HG03135 (cell line): ENCODE measurements around the gene CUL3.
"Not testable (repeated sequence)": the region's sequence is repeated elsewhere in the genome, so short reads cannot be mapped to it uniquely, and the experiment has no call there.

Experiments
- ATAC-seq: cut with Tn5 transposase; IDR thresholded peaks from one replicate; pipeline ENCODE4 v1.9.1; 2021; ENCODE audit warnings: mild to moderate bottlenecking, moderate library complexity; ENCODE audit not compliant: unreplicated experiment

The CUL3 gene

GRCh38 chr2:224583033-224583432, 2.1 kb downstream of the CUL3 start:
- ATAC-seq = not testable (repeated sequence)

DNA sequence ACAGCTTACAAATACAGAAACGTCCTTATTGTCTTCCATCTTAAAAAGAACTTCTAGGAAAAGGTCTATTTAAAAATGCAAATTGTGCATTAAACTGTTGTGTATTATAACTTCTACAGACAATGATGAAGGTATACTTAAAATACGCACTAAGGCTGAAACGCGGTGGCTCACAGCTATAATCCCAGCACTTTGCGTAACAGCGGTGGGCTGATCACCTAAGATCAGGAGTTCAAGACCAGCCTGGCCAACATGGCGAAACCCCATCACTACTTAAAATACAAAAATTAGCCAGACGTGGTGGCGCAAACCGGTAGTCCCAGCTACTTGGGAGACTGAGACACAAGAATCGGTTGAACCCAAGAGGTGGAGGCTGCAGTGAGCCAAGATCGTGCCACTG, 4.9 kb downstream of the CUL3 start:
- ATAC-seq = no peak

- ATAC-seq = no peak
These were observed 5.8 kb downstream of the CUL3 start for GRCh38 chr2:224579411-224579810.

GRCh38 chr2:224577541-224577940, 7.6 kb downstream of the CUL3 start:
- no peak for ATAC-seq

GRCh38 chr2:224576088-224576715, 9.0 kb downstream of the CUL3 start:
- peak; percentile 71 for ATAC-seq

DNA sequence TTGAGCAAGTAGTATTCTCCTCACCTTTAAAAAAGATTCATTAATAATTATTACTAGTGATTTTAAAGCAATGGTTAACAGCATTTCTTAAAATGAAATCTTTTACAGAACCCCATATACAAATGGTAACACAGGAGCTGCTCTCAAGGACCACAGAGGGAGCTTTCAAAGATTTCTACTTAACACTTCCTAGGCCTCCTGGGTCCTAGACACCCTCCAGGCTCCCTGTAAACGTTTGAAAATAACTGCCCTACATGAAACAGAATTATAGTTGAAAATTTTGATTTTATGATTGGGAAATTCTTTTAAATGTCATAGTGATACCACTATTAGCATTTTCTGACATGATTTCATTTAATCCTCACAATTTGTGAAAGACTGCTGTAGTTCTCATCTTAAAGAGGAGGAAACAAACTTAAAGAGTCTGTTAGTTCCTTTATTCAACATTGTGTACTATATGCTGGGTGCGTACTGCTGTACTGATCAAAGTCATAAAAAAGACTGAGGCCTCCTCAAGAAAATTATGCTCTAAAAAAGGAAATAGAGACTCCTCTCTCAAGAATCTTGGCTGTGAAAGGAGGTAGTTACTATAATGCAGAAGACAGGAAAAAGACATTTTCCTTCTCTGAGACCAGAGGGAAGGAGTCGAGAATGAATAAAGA, 10.6 kb downstream of the CUL3 start:
- ATAC-seq = no peak

DNA sequence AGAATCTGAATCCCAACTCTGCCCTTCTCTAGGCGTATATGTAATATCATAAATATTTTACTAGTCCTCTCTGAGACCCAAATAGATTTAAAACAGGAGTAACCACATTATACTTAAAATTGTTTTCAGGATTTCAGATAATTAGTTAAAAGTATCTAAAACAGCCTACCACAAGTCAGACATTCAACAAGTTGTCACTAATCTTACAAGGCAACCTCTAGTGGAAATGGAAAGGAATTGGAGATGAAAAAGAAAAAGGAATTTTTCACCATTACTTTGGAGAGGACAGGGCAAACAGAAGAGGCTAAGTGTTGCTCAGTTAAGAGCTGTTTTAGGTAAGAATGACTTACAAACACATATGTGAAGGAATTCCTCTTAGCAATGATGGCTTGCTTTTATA, 11.4 kb downstream of the CUL3 start:
- no peak for ATAC-seq

GRCh38 chr2:224572338-224572737, 12.8 kb downstream of the CUL3 start:
- no peak for ATAC-seq

DNA sequence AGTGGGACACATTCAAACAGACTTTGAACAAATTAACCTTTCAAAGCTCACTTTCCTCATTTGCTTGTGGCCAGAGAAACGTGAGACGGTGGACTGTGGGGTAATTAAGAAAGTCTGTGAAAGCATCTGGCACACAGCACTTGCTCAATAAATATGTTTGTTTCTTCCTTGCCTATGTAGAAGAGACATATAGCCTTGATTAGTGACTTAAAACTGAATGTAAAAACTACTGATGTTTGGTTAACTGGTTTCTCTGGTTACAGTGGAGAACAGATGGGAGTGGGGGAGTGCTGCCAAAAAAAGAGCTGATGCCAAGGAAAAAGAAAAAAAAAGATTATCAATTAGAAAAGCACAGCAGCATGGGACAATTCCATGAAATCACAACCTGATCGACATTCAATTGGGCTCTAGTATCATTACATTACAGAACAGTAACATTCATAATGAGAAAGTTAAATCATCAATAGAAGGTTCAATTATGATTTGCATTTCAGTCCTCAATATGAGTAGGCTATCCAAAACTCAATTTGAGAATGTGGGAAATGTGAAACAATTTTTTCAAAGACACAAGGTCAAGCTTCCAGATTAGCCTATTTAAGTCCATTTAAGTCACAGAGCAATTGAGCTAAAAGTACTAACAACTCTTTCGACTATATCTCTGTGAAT, 14.7 kb downstream of the CUL3 start:
- ATAC-seq = no peak

DNA sequence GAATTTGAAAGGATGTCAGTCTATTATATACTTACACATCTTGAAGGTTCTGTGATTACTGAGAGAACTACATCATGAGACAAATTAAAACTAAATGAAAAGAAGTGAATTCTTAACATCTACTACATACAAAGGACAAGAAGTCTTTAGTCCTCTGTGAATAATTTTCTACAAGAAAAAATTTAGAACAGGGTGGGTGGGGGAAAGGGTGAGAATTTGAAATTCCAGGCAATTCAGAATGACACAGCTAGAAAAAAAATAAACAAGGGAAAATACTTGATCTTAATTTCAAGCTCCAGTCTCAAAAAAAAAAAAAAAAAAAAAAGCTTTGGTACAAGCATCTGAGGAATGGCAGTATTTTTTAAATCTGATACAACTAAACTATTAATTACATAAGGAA, 15.5 kb downstream of the CUL3 start:
- no peak for ATAC-seq

- no peak for ATAC-seq
These were observed 19.6 kb downstream of the CUL3 start for GRCh38 chr2:224565452-224566035.

DNA sequence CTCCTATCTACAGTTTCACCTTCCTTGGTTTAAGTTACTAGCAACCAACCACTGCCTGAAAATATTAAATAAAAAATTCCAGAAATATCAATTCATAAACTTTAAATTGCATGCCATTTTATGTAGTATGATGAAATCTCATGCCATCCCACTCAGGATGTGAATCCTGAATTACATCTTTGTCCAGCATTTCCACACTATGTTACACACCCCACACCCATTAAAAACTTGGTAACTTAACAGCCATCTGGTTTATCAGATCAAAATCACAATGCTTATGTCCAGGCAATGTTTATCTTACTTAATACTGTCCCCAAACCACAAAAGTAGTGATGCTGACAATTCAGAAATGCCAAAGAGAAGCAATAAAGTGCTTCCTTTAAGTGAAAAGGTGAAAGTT, 21.6 kb downstream of the CUL3 start:
- no peak for ATAC-seq

DNA sequence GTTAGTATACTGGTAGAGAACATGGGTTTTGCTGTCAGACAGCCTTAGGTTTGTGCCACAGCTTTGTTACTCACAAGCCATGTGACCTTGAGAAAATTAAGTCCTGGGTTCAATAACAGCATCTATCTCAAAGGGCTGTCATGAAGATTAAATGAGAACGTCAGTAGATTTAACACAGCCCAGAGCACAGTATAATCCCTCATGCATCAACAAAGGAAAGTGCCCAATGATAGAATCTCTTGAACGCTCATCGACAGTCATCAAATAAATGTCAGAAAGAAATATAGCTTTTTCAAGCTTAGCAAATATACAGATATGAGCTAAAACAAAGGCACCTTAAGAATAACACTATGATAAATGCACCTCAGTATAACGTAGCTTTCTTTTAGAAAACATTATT, 22.3 kb downstream of the CUL3 start:
- no peak for ATAC-seq

GRCh38 chr2:224561234-224562005, 23.7 kb downstream of the CUL3 start:
- peak; percentile 71 for ATAC-seq

GRCh38 chr2:224560549-224560948, 24.6 kb downstream of the CUL3 start:
- no peak for ATAC-seq

- ATAC-seq = no peak
These were observed 27.6 kb downstream of the CUL3 start for GRCh38 chr2:224557610-224558009.

DNA sequence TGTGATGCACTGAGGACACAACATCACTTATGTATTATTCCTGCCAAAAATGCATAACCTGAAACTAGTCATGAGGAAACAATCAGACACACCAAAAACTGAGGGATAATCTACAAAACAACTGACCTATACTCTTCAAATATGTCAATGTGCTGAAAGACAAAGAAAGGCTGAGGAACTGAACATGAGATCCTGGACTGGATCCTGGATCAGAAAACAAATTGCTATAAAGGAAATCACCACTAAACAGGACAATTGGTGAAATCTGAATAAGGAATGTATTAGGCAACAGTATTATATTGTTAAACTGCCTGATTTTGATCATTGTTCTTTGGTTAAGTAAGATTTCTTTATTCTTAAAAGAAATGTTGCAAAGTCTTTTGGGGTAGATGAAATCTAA, 28.8 kb downstream of the CUL3 start:
- ATAC-seq = no peak

- no peak for ATAC-seq
These were observed 29.3 kb downstream of the CUL3 start for GRCh38 chr2:224555823-224556366.

GRCh38 chr2:224552771-224553170, 32.4 kb downstream of the CUL3 start:
- ATAC-seq = no peak

- no peak for ATAC-seq
These were observed 33.5 kb downstream of the CUL3 start for GRCh38 chr2:224551693-224552092.

DNA sequence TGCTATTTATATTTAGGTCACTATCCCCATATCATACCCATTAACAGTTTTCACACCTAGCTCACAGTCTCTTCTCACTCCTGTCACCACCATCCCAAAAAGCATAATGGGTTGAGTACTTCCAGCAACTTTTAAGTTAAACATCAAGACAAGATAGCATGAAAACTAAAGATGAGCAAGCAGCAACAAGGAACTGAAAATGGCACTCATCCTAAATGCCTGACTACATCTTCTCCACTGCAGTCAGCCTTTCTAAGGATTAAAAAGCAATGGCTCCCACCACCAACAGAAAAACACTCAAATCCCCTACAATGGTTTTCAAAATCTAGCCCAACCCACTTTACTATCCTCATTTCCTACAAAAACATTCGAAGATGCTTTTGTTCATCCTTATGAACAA, 38.2 kb downstream of the CUL3 start:
- ATAC-seq = no peak
